Neuronal stem cell (in vitro differentiated cells): ENCODE results near the gene DNAJA3.

ENCODE experiments used
- DNase-seq: peaks from one replicate; pipeline ENCODE4 v3.0.0-alpha.2; 2013; ENCODE audit warnings: low spot score
- H2AFZ ChIP-seq: one replicate; pipeline ENCODE4 v1.6.1; 2013; ENCODE audit warnings: mild to moderate bottlenecking, low read length, inconsistent platforms
- H2AK5ac ChIP-seq: 2 replicates; pipeline ENCODE4 v1.6.1; 2013; ENCODE audit warnings: low read depth, mild to moderate bottlenecking, inconsistent platforms, low read length, moderate library complexity, mixed read lengths
- H2BK120ac ChIP-seq: 2 replicates; pipeline ENCODE4 v1.6.1; 2013; ENCODE audit warnings: low read depth, mild to moderate bottlenecking, inconsistent platforms, low read length, moderate library complexity, mixed read lengths
- H2BK12ac ChIP-seq: one replicate; pipeline ENCODE4 v1.6.1; 2013; ENCODE audit warnings: low read length, inconsistent platforms
- H2BK15ac ChIP-seq: 2 replicates; pipeline ENCODE4 v1.6.1; 2013; ENCODE audit warnings: mild to moderate bottlenecking, low read length, inconsistent platforms, mixed read lengths
- H2BK5ac ChIP-seq: one replicate; pipeline ENCODE4 v1.6.1; 2013; ENCODE audit warnings: inconsistent platforms, mild to moderate bottlenecking, low read length, moderate library complexity
- H3K14ac ChIP-seq: one replicate; pipeline ENCODE4 v1.6.1; 2013; ENCODE audit warnings: low read length, inconsistent platforms
- H3K18ac ChIP-seq: 2 replicates; pipeline ENCODE4 v1.6.1; 2013; ENCODE audit warnings: low read length, inconsistent platforms
- H3K23ac ChIP-seq: 2 replicates; pipeline ENCODE4 v1.6.1; 2013; ENCODE audit warnings: low read depth, mild to moderate bottlenecking, mixed read lengths, low read length, inconsistent platforms; ENCODE audit not compliant: poor library complexity
- H3K27ac ChIP-seq: replicated peaks from 3 replicates; pipeline ENCODE4 v1.5.1; 2013; ENCODE audit warnings: low read length, inconsistent platforms
- H3K27me3 ChIP-seq, 3 experiments: 2 replicates each; pipeline ENCODE4 v1.6.1; 2013; ENCODE audit warnings: low read length in 3 of 3, mild to moderate bottlenecking in 2 of 3, inconsistent platforms in 1 of 3, low read depth in 1 of 3, mixed read lengths in 1 of 3, moderate library complexity in 1 of 3; ENCODE audit not compliant: control insufficient read depth in 3 of 3, insufficient read depth in 3 of 3
- H3K36me3 ChIP-seq, 2 donors: replicated peaks in 1 of 2; 2 replicates each; pipeline ENCODE4 v1.6.1; 2013; ENCODE audit warnings: low read length in 2 of 2; ENCODE audit not compliant: control insufficient read depth in 2 of 2, insufficient read depth in 2 of 2
- H3K4ac ChIP-seq: 2 replicates; pipeline ENCODE4 v1.6.1; 2013; ENCODE audit warnings: inconsistent platforms, mild to moderate bottlenecking, low read length, moderate library complexity
- H3K4me1 ChIP-seq, 2 donors: 1 replicate in 1 of 2; 2 replicates in 1 of 2; pipeline ENCODE4 v1.6.1; 2013; ENCODE audit warnings: low read length in 2 of 2, low read depth in 1 of 2; ENCODE audit not compliant: control insufficient read depth in 2 of 2, insufficient read depth in 1 of 2
- H3K4me2 ChIP-seq: one replicate; pipeline ENCODE4 v1.6.1; 2013; ENCODE audit warnings: mild to moderate bottlenecking, low read length, inconsistent platforms; ENCODE audit not compliant: insufficient read depth, poor library complexity, severe bottlenecking
- H3K4me3 ChIP-seq, 2 donors: 2 replicates each; pipeline ENCODE4 v1.5.1; 2013; ENCODE audit warnings: low read length in 2 of 2, mild to moderate bottlenecking in 2 of 2, inconsistent platforms in 1 of 2, moderate library complexity in 1 of 2
- H3K79me1 ChIP-seq: one replicate; pipeline ENCODE4 v1.6.1; 2013; ENCODE audit warnings: low read depth, mild to moderate bottlenecking, inconsistent platforms, low read length, moderate library complexity
- H3K9ac ChIP-seq: one replicate; pipeline ENCODE4 v1.6.1; 2013; ENCODE audit warnings: mild to moderate bottlenecking, low read depth, low read length, inconsistent platforms; ENCODE audit not compliant: poor library complexity
- H3K9me3 ChIP-seq, 2 donors: replicated peaks in 1 of 2; 2 replicates each; pipeline versions ENCODE3 to v1.6.1; 2013; ENCODE audit warnings: low read length in 2 of 2, mild to moderate bottlenecking in 2 of 2, inconsistent platforms in 1 of 2, low read depth in 1 of 2, mixed read lengths in 1 of 2, moderate library complexity in 1 of 2; ENCODE audit not compliant: control insufficient read depth in 2 of 2, insufficient read depth in 1 of 2
- H4K8ac ChIP-seq: one replicate; pipeline ENCODE4 v1.6.1; 2013; ENCODE audit warnings: low read depth, mild to moderate bottlenecking, inconsistent platforms, low read length, moderate library complexity
- H4K91ac ChIP-seq: one replicate; pipeline ENCODE4 v1.6.1; 2013; ENCODE audit warnings: low read length, low read depth, mild to moderate bottlenecking, inconsistent platforms; ENCODE audit not compliant: poor library complexity
- WGBS, 2 donors: extraction: QIAGEN DNeasy Blood & Tissue Kit; methylation state at CpG; one replicate each; pipeline ENCODE4 v1.1.7; 2013; ENCODE audit warnings: missing lambda C conversion rate in 2 of 2, mixed read lengths in 1 of 2; ENCODE audit not compliant: insufficient read length in 2 of 2, insufficient replicate concordance in 1 of 2; ENCODE audit errors: extremely low coverage in 2 of 2; 5-methylcytosine and 5-hydroxymethylcytosine counted together

The DNAJA3 gene

GRCh38 chr16:4472880-4473279 is 47.2 kb downstream of the DNAJA3 start:
- H3K4me2 ChIP-seq = no peak overlapping the region
- H2BK120ac ChIP-seq = no peak overlapping the region
- H2AFZ ChIP-seq = no peak overlapping the region
- peaks cover 0 to 5% (median 0%) of the 10 kb centered on the region in 3 experiments for H3K27me3 ChIP-seq
- no peak overlapping the region for H3K4ac ChIP-seq
- no peak overlapping the region for H2BK12ac ChIP-seq
- no peak overlapping the region for H2BK5ac ChIP-seq
- no CpG with 5 or more reads among the region's 4 CpGs for WGBS, 2 donors
- H2AK5ac ChIP-seq = no peak overlapping the region
- H3K14ac ChIP-seq = no peak overlapping the region
- H3K4me3 ChIP-seq = no peak overlapping the region
- H2BK15ac ChIP-seq = no peak overlapping the region
- no peak for DNase-seq
- H3K36me3 ChIP-seq = peaks cover 6% of the 10 kb centered on the region in 2 donors
- H3K9ac ChIP-seq = no peak overlapping the region
- H3K79me1 ChIP-seq = peaks cover 5% of the 10 kb centered on the region
- no peak overlapping the region for H3K27ac ChIP-seq
- H4K8ac ChIP-seq = no peak overlapping the region
- no peak overlapping the region for H3K18ac ChIP-seq
- no peak overlapping the region for H3K23ac ChIP-seq
- no peak overlapping the region for H4K91ac ChIP-seq
- peaks cover 4 to 9% of the 10 kb centered on the region in 2 donors for H3K9me3 ChIP-seq
- H3K4me1 ChIP-seq = peaks cover 3 to 7% of the 10 kb centered on the region in 2 donors

- H3K79me1 ChIP-seq = peaks cover 5% of the 10 kb centered on the region
- no peak within 1 kb of the TSS for H2BK15ac ChIP-seq
Observed at GRCh38 chr16:4474192-4474961, 48.7 kb downstream of the DNAJA3 start, which contains the start of gene NMRAL1. Gene NMRAL1 (minus strand): TSS chr16:4474625. CDS start chr16:4474132, 493 bp downstream.

GRCh38 chr16:4475880-4476788 is 50.5 kb downstream of the DNAJA3 start, which contains the start of gene HMOX2:
Gene HMOX2 (plus strand): TSS chr16:4476398. CDS start chr16:4505525, 29,127 bp downstream.
- WGBS, 2 donors = no CpG with 5 or more reads among the region's 70 CpGs
- H3K27ac ChIP-seq = no peak within 1 kb of the TSS

More at GRCh38 chr16:4474192-4474961, 48.7 kb downstream of the DNAJA3 start, which contains the start of gene NMRAL1:
- H2BK12ac ChIP-seq = no peak within 1 kb of the TSS
- no peak within 1 kb of the TSS for H4K91ac ChIP-seq
- peak within 1 kb of the TSS; percentile 89 for H2AFZ ChIP-seq
- no peak within 1 kb of the TSS for H4K8ac ChIP-seq
- no peaks in the 10 kb centered on the region for H3K36me3 ChIP-seq
- H2BK120ac ChIP-seq = peak within 1 kb of the TSS; percentile 61
- no peak within 1 kb of the TSS for H3K27ac ChIP-seq
- peak within 1 kb of the TSS; percentile 56 for H3K14ac ChIP-seq
- H3K9me3 ChIP-seq = peaks cover 4 to 9% of the 10 kb centered on the region in 2 donors
- H3K4ac ChIP-seq = peak within 1 kb of the TSS; percentile 76
- peak within 1 kb of the TSS; percentile 53 to 79 for H3K4me3 ChIP-seq
- no peak within 1 kb of the TSS for H2BK5ac ChIP-seq
- peak within 1 kb of the TSS; percentile 91 for H3K4me2 ChIP-seq
- peaks cover 0 to 5% (median 0%) of the 10 kb centered on the region in 3 experiments for H3K27me3 ChIP-seq
- H3K23ac ChIP-seq = peak within 1 kb of the TSS; percentile 91
- DNase-seq = peak; percentile 59
- H3K4me1 ChIP-seq = peaks cover 3 to 7% of the 10 kb centered on the region in 2 donors
- peak within 1 kb of the TSS; percentile 84 for H3K9ac ChIP-seq
- no peak within 1 kb of the TSS for H2AK5ac ChIP-seq
- no CpG with 5 or more reads among the region's 60 CpGs for WGBS, 2 donors
- peak within 1 kb of the TSS; percentile 92 for H3K18ac ChIP-seq

More at GRCh38 chr16:4475880-4476788, 50.5 kb downstream of the DNAJA3 start, which contains the start of gene HMOX2:
- H3K79me1 ChIP-seq = peaks cover 5% of the 10 kb centered on the region
- no peak within 1 kb of the TSS for H2BK12ac ChIP-seq
- H3K9ac ChIP-seq = peak within 1 kb of the TSS; percentile 86
- DNase-seq = peak; percentile 75
- H3K14ac ChIP-seq = peak within 1 kb of the TSS; percentile 47
- peaks cover 0 to 5% (median 0%) of the 10 kb centered on the region in 3 experiments for H3K27me3 ChIP-seq
- H3K4me3 ChIP-seq = peak within 1 kb of the TSS; percentile 74 to 90
- H4K91ac ChIP-seq = no peak within 1 kb of the TSS
- no peaks in the 10 kb centered on the region for H3K36me3 ChIP-seq
- H2BK15ac ChIP-seq = peak within 1 kb of the TSS; percentile 91
- H3K4me2 ChIP-seq = peak within 1 kb of the TSS; percentile 91
- peak within 1 kb of the TSS; percentile 91 for H2AK5ac ChIP-seq
- peaks cover 3 to 7% of the 10 kb centered on the region in 2 donors for H3K4me1 ChIP-seq
- H3K23ac ChIP-seq = peak within 1 kb of the TSS; percentile 87
- H4K8ac ChIP-seq = no peak within 1 kb of the TSS
- peak within 1 kb of the TSS; percentile 88 for H2AFZ ChIP-seq
- H3K18ac ChIP-seq = peak within 1 kb of the TSS; percentile 90
- H2BK5ac ChIP-seq = no peak within 1 kb of the TSS
- H3K4ac ChIP-seq = no peak within 1 kb of the TSS
- H2BK120ac ChIP-seq = no peak within 1 kb of the TSS
- peaks cover 4 to 9% of the 10 kb centered on the region in 2 donors for H3K9me3 ChIP-seq
